GM18907 (cell line): Measurements from ENCODE around the gene C2.
"Not testable (repeated sequence)": the region's sequence is repeated elsewhere in the genome, so short reads cannot be mapped to it uniquely, and the experiment has no call there.

Experiments
- ATAC-seq: cut with Tn5 transposase; IDR thresholded peaks from one replicate; pipeline ENCODE4 v1.9.1; 2021; ENCODE audit warnings: mild to moderate bottlenecking, moderate library complexity; ENCODE audit not compliant: unreplicated experiment

C2 gene

GRCh38 chr6:31972709-31973350, 45.3 kb downstream of the C2 start:
- ATAC-seq: no peak

GRCh38 chr6:31976065-31976464, 48.5 kb downstream of the C2 start:
- not testable (repeated sequence) for ATAC-seq

GRCh38 chr6:31977816-31978431, 50.4 kb downstream of the C2 start:
- ATAC-seq: no peak

DNA sequence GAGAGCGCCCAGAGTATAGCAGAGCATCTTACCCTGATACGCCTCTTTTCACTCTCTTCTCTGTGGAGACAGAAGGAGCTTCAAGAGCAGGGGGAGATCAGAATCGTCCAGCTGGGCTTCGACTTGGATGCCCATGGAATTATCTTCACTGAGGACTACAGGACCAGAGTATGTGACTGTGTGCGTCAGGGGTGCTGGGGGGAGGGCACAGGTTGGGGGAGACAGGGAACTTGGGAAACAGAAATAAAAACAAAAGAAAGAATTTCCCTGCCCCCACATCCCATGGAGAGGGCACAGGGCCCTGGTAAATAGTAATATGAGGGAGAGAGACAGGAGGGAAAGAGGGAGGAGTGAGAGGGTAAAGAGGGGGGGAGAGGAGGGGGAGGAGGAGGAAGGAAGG, 51.3 kb downstream of the C2 start:
- ATAC-seq: no peak

GRCh38 chr6:31979238-31979898, 51.9 kb downstream of the C2 start:
- no peak for ATAC-seq

GRCh38 chr6:31980195-31980876, 52.8 kb downstream of the C2 start:
- not testable (repeated sequence) for ATAC-seq

GRCh38 chr6:31980998-31981397, 53.5 kb downstream of the C2 start:
- not testable (repeated sequence) for ATAC-seq

DNA sequence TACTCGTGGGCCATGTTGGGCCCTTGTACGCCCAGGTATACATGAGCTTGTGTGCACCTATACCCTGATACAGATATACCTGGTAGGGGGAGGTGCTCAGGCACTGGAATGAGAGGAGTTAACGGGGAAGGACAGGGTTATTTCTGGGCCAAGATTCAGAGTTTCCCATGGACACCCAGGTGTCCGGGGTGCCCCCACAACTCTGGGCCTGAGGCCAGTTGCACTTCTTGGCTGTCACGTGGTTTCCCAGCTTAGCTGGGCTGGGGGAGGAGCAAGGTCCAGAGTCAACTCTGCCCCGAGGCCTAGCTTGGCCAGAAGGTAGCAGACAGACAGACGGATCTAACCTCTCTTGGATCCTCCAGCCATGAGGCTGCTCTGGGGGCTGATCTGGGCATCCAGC, 54.2 kb downstream of the C2 start, which contains the start of gene C4A:
Gene C4A (plus strand): TSS at position 314 of the 400 bp plus-strand sequence. CDS start 51 bp downstream, at position 365.
- ATAC-seq: not testable (repeated sequence)

GRCh38 chr6:31989363-31989762, 61.8 kb downstream of the C2 start:
- not testable (repeated sequence) for ATAC-seq

DNA sequence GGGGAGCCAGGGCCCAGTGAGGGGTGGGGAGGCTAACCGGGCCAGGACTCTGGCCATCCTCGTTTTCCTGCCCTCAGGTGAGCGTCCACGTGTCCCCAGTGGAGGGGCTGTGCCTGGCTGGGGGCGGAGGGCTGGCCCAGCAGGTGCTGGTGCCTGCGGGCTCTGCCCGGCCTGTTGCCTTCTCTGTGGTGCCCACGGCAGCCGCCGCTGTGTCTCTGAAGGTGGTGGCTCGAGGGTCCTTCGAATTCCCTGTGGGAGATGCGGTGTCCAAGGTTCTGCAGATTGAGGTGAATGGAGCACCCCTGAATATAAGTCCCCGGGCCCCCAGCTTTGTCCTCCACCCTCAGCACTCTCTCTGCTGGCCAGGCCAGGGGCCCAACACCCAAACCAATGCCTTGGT, 66.9 kb downstream of the C2 start:
- ATAC-seq: not testable (repeated sequence)
